ENCODE results near the gene ZNF429.
"Not testable (repeated sequence)": the region's sequence is repeated elsewhere in the genome, so short reads cannot be mapped to it uniquely, and the experiment has no call there.

ZNF429 gene

DNA sequence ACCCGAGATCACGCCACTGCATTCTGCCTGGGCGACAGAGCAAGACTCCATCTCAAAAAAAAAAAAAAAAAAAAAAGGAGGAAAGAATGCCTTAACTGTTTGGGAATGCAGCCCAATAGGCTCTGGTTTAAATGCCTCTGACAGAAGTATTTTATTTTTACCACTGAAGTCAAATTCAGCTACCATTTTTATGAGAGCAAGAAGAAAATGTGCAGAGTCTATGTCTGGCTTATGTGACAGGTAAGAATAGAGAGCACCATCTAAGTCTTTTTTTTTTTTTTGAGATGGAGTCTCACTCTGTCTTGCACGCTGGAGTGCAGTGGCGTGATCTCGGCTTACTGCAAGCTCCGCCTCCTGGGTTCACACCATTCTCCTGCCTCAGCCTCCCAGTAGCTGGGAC lies 7.2 kb downstream of the ZNF429 start:
- POLR2A ChIA-PET: not testable (repeated sequence)
- peaks cover 0 to 18% (median 10%) of the 10 kb centered on the region in 5 experiments for H3K9me3 ChIP-seq (ENCODE audit: control extremely low read depth in 1 of 5, control insufficient read depth in 4 of 5, insufficient read depth in 2 of 5, low read depth in 1 of 5, low read length in 4 of 5)

DNA sequence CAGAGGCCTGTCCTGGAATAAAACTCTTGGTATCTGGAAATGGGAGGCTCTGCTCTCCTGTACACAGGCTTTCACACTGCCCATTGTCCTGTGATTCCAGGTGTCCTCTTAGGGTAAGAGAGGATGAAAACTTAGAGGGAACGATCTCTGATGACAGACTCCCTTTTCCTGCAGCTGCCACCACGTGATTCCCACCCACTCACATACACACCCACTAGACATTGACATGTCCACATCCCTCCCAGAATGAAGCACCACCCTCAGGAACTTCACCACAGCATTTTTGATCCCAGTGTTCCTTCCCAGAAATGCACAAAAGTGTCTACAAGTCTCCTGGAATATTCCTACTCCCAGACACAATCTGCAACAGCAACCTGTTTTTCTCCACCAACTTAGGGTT lies 8.2 kb downstream of the ZNF429 start:
- Histone ChIP-seq H3K27ac (ENCODE audit: insufficient read depth in 1 of 2, low read depth in 1 of 2, low read length in 2 of 2, poor library complexity in 1 of 2, severe bottlenecking in 2 of 2) (no peak overlapping the region), H3K4me1 (ENCODE audit: control extremely low read depth in 1 of 4, control insufficient read depth in 4 of 4, insufficient read depth in 4 of 4, low read length in 3 of 4) (no peaks in the 10 kb centered on the region), H3K9me3 (ENCODE audit: control extremely low read depth in 1 of 5, control insufficient read depth in 4 of 5, insufficient read depth in 2 of 5, low read depth in 1 of 5, low read length in 4 of 5) (peaks cover 0 to 23% (median 12%) of the 10 kb centered on the region in 5 experiments), H3K36me3 (ENCODE audit: control insufficient read depth in 4 of 4, insufficient read depth in 4 of 4, low read length in 3 of 4) (peaks cover 5 to 16% (median 7%) of the 10 kb centered on the region in 4 experiments), H3K4me3 (ENCODE audit: control insufficient read depth in 1 of 7, extremely low read depth in 1 of 7, insufficient read depth in 4 of 7, low read depth in 2 of 7, low read length in 6 of 7) (no peak overlapping the region), H3K27me3 (replicated peaks in 2 of 5; ENCODE audit: control insufficient read depth in 4 of 5, insufficient read depth in 5 of 5, low read length in 4 of 5) (no peaks in the 10 kb centered on the region)
- 90% methylated on average over 2 of the region's 2 CpGs for WGBS (ENCODE audit: insufficient coverage)
- ChIA-PET CTCF (no interaction called here), POLR2A (no interaction called here)
- no peak for DNase-seq

More for the DNA sequence above, 7.2 kb downstream of the ZNF429 start:
- H3K36me3 ChIP-seq (ENCODE audit: control insufficient read depth in 4 of 4, insufficient read depth in 4 of 4, low read length in 3 of 4): peaks cover 5 to 13% (median 8%) of the 10 kb centered on the region in 4 experiments
- H3K27ac ChIP-seq (ENCODE audit: insufficient read depth in 1 of 2, low read depth in 1 of 2, low read length in 2 of 2, poor library complexity in 1 of 2, severe bottlenecking in 2 of 2); H3K27me3 ChIP-seq (replicated peaks in 2 of 5; ENCODE audit: control insufficient read depth in 4 of 5, insufficient read depth in 5 of 5, low read length in 4 of 5); H3K4me1 ChIP-seq (ENCODE audit: control extremely low read depth in 1 of 4, control insufficient read depth in 4 of 4, insufficient read depth in 4 of 4, low read length in 3 of 4); DNase-seq; CTCF ChIA-PET; H3K4me3 ChIP-seq (ENCODE audit: control insufficient read depth in 1 of 7, extremely low read depth in 1 of 7, insufficient read depth in 4 of 7, low read depth in 2 of 7, low read length in 6 of 7): not testable (repeated sequence)
- no CpG with 5 or more reads among the region's 7 CpGs for WGBS (ENCODE audit: insufficient coverage)

- DNase-seq: peak; percentile 25 to 64 (median 63)
- no CpG with 5 or more reads among the region's 2 CpGs for WGBS (ENCODE audit: insufficient coverage)
- Histone ChIP-seq H3K36me3 (ENCODE audit: control insufficient read depth in 4 of 4, insufficient read depth in 4 of 4, low read length in 3 of 4) (peaks cover 29 to 70% (median 35%) of the 10 kb centered on the region in 4 experiments), H3K27ac (ENCODE audit: insufficient read depth in 1 of 2, low read depth in 1 of 2, low read length in 2 of 2, poor library complexity in 1 of 2, severe bottlenecking in 2 of 2) (no peak overlapping the region), H3K9me3 (ENCODE audit: control extremely low read depth in 1 of 5, control insufficient read depth in 4 of 5, insufficient read depth in 2 of 5, low read depth in 1 of 5, low read length in 4 of 5) (peaks cover 22 to 81% (median 52%) of the 10 kb centered on the region in 5 experiments), H3K4me3 (ENCODE audit: control insufficient read depth in 1 of 7, extremely low read depth in 1 of 7, insufficient read depth in 4 of 7, low read depth in 2 of 7, low read length in 6 of 7) (no peak overlapping the region), H3K4me1 (ENCODE audit: control extremely low read depth in 1 of 4, control insufficient read depth in 4 of 4, insufficient read depth in 4 of 4, low read length in 3 of 4) (no peaks in the 10 kb centered on the region), H3K27me3 (replicated peaks in 2 of 5; ENCODE audit: control insufficient read depth in 4 of 5, insufficient read depth in 5 of 5, low read length in 4 of 5) (no peaks in the 10 kb centered on the region)
- ChIA-PET CTCF (no interaction called here), POLR2A (no interaction called here)
Observed at GRCh38 chr19:21519488-21519887, 14.1 kb downstream of the ZNF429 start.

GRCh38 chr19:21532904-21533303 lies 27.5 kb downstream of the ZNF429 start:
- H3K27ac ChIP-seq (ENCODE audit: insufficient read depth in 1 of 2, low read depth in 1 of 2, low read length in 2 of 2, poor library complexity in 1 of 2, severe bottlenecking in 2 of 2): no peak overlapping the region
- H3K27me3 ChIP-seq (replicated peaks in 2 of 5; ENCODE audit: control insufficient read depth in 4 of 5, insufficient read depth in 5 of 5, low read length in 4 of 5): no peaks in the 10 kb centered on the region
- CTCF ChIA-PET: no interaction called here
- peaks cover 14 to 46% (median 28%) of the 10 kb centered on the region in 5 experiments for H3K9me3 ChIP-seq (ENCODE audit: control extremely low read depth in 1 of 5, control insufficient read depth in 4 of 5, insufficient read depth in 2 of 5, low read depth in 1 of 5, low read length in 4 of 5)
- H3K4me1 ChIP-seq (ENCODE audit: control extremely low read depth in 1 of 4, control insufficient read depth in 4 of 4, insufficient read depth in 4 of 4, low read length in 3 of 4): no peaks in the 10 kb centered on the region
- H3K36me3 ChIP-seq (ENCODE audit: control insufficient read depth in 4 of 4, insufficient read depth in 4 of 4, low read length in 3 of 4): peaks cover 29 to 85% (median 41%) of the 10 kb centered on the region in 4 experiments
- POLR2A ChIA-PET: no interaction called here
- no peak overlapping the region for H3K4me3 ChIP-seq (ENCODE audit: control insufficient read depth in 1 of 7, extremely low read depth in 1 of 7, insufficient read depth in 4 of 7, low read depth in 2 of 7, low read length in 6 of 7)
- WGBS (ENCODE audit: insufficient coverage): no CpG with 5 or more reads among the region's 3 CpGs
- DNase-seq: no peak

DNA sequence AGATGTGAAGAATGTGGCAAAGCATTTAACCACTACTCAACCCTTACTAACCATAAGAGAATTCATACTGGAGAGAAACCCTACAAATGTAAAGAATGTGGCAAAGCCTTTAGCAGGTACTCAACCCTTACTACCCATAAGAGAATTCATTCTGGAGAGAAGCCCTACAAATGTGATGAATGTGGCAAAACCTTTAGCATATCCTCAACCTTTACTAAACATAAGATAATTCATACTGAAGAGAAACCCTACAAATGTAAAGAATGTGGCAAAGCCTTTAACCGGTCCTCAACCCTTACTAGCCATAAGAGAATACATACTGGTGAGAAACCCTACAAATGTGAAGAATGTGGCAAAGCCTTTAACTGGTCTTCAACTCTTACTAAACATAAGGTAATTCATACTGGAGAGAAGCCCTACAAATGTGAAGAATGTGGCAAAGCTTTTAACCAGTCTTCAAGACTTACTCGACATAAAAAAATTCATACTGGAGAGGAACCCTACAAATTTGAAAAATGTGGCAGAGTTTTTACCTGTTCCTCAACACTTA lies 31.4 kb downstream of the ZNF429 start:
- peaks cover 15 to 43% (median 23%) of the 10 kb centered on the region in 5 experiments for H3K9me3 ChIP-seq (ENCODE audit: control extremely low read depth in 1 of 5, control insufficient read depth in 4 of 5, insufficient read depth in 2 of 5, low read depth in 1 of 5, low read length in 4 of 5)
- H3K27me3 ChIP-seq (replicated peaks in 2 of 5; ENCODE audit: control insufficient read depth in 4 of 5, insufficient read depth in 5 of 5, low read length in 4 of 5); DNase-seq; H3K27ac ChIP-seq (ENCODE audit: insufficient read depth in 1 of 2, low read depth in 1 of 2, low read length in 2 of 2, poor library complexity in 1 of 2, severe bottlenecking in 2 of 2); H3K4me3 ChIP-seq (ENCODE audit: control insufficient read depth in 1 of 7, extremely low read depth in 1 of 7, insufficient read depth in 4 of 7, low read depth in 2 of 7, low read length in 6 of 7); H3K4me1 ChIP-seq (ENCODE audit: control extremely low read depth in 1 of 4, control insufficient read depth in 4 of 4, insufficient read depth in 4 of 4, low read length in 3 of 4); POLR2A ChIA-PET; CTCF ChIA-PET: not testable (repeated sequence)
- peaks cover 25 to 56% (median 28%) of the 10 kb centered on the region in 4 experiments for H3K36me3 ChIP-seq (ENCODE audit: control insufficient read depth in 4 of 4, insufficient read depth in 4 of 4, low read length in 3 of 4)
- WGBS (ENCODE audit: insufficient coverage): no CpG with 5 or more reads among the region's 2 CpGs

GRCh38 chr19:21559444-21559843 lies 54.0 kb downstream of the ZNF429 start:
- ChIA-PET CTCF (interaction anchor here (0.9 kb wide), 1 partner anchor 120 kb away, joined by 3 read pairs; no protein-coding TSS in a partner anchor), POLR2A (no interaction called here)
- no peak for DNase-seq
- Histone ChIP-seq H3K4me3 (ENCODE audit: control insufficient read depth in 1 of 7, extremely low read depth in 1 of 7, insufficient read depth in 4 of 7, low read depth in 2 of 7, low read length in 6 of 7) (no peak overlapping the region), H3K4me1 (ENCODE audit: control extremely low read depth in 1 of 4, control insufficient read depth in 4 of 4, insufficient read depth in 4 of 4, low read length in 3 of 4) (no peaks in the 10 kb centered on the region), H3K27me3 (replicated peaks in 2 of 5; ENCODE audit: control insufficient read depth in 4 of 5, insufficient read depth in 5 of 5, low read length in 4 of 5) (no peaks in the 10 kb centered on the region), H3K36me3 (ENCODE audit: control insufficient read depth in 4 of 4, insufficient read depth in 4 of 4, low read length in 3 of 4) (peaks cover 0 to 59% (median 2%) of the 10 kb centered on the region in 4 experiments), H3K9me3 (ENCODE audit: control extremely low read depth in 1 of 5, control insufficient read depth in 4 of 5, insufficient read depth in 2 of 5, low read depth in 1 of 5, low read length in 4 of 5) (peaks cover 0 to 34% (median 10%) of the 10 kb centered on the region in 5 experiments), H3K27ac (ENCODE audit: insufficient read depth in 1 of 2, low read depth in 1 of 2, low read length in 2 of 2, poor library complexity in 1 of 2, severe bottlenecking in 2 of 2) (no peak overlapping the region)
- 100% methylated on average over 1 of the region's 2 CpGs for WGBS (ENCODE audit: insufficient coverage)

GRCh38 chr19:21564406-21564805 lies 59.0 kb downstream of the ZNF429 start:
- CTCF ChIA-PET: interaction anchor here (1.6 kb wide), 1 partner anchor 41 kb away, joined by 4 read pairs; no protein-coding TSS in a partner anchor
- H3K36me3 ChIP-seq (ENCODE audit: control insufficient read depth in 4 of 4, insufficient read depth in 4 of 4, low read length in 3 of 4): peaks cover 0 to 20% (median 0%) of the 10 kb centered on the region in 4 experiments
- no peak for DNase-seq
- H3K4me3 ChIP-seq (ENCODE audit: control insufficient read depth in 1 of 7, extremely low read depth in 1 of 7, insufficient read depth in 4 of 7, low read depth in 2 of 7, low read length in 6 of 7): no peak overlapping the region
- peaks cover 0 to 8% (median 0%) of the 10 kb centered on the region in 4 experiments for H3K4me1 ChIP-seq (ENCODE audit: control extremely low read depth in 1 of 4, control insufficient read depth in 4 of 4, insufficient read depth in 4 of 4, low read length in 3 of 4)
- WGBS (ENCODE audit: insufficient coverage): no CpG with 5 or more reads among the region's 1 CpG
- POLR2A ChIA-PET: interaction anchor here (0.6 kb wide), 1 partner anchor 30 kb away, joined by 3 read pairs; no protein-coding TSS in a partner anchor
- H3K27ac ChIP-seq (ENCODE audit: insufficient read depth in 1 of 2, low read depth in 1 of 2, low read length in 2 of 2, poor library complexity in 1 of 2, severe bottlenecking in 2 of 2): no peak overlapping the region
- H3K9me3 ChIP-seq (ENCODE audit: control extremely low read depth in 1 of 5, control insufficient read depth in 4 of 5, insufficient read depth in 2 of 5, low read depth in 1 of 5, low read length in 4 of 5): peaks cover 0 to 19% (median 5%) of the 10 kb centered on the region in 5 experiments
- H3K27me3 ChIP-seq (replicated peaks in 2 of 5; ENCODE audit: control insufficient read depth in 4 of 5, insufficient read depth in 5 of 5, low read length in 4 of 5): no peaks in the 10 kb centered on the region

Data from common myeloid progenitor, CD34-positive (primary cell).